HepG2 (cell line): ENCODE results near the gene DHX16. TPM values are rescaled to one million over a fixed set of nuclear protein-coding genes. Genes with fewer than 3 reads are reported as not detected.

Source experiments
- GTF3A ChIP-seq: sonication (generic); formaldehyde crosslinking; conservative IDR thresholded peaks from 2 replicates; pipeline ENCODE4 v1.4.0; 2020; ENCODE audit warnings: mild to moderate bottlenecking, missing genetic modification reagents
- HDAC6 ChIP-seq: fragments of 200-600 bp; sonication (generic); IDR thresholded peaks from 2 replicates; pipeline ENCODE4 v1.7.0; 2017; ENCODE audit warnings: mild to moderate bottlenecking, antibody characterized with exemption, low read length, low read depth
- PLRG1 ChIP-seq: fragments of 450-650 bp; conservative IDR thresholded peaks from 2 replicates; pipeline ENCODE4 v1.6.1; 2016
- REST ChIP-seq, 2 experiments: IDR thresholded peaks; 2 replicates each; pipeline ENCODE4 v1.6.1; 2011 to 2012; ENCODE audit warnings: low read length in 2 of 2, borderline replicate concordance in 1 of 2, low read depth in 1 of 2, mild to moderate bottlenecking in 1 of 2, moderate library complexity in 1 of 2
- SP4 ChIP-seq: sonication (generic); formaldehyde crosslinking; IDR thresholded peaks from 2 replicates; pipeline ENCODE4 v1.8.1; 2023; ENCODE audit warnings: mild to moderate bottlenecking, missing genetic modification reagents
- SSRP1 ChIP-seq: IDR thresholded peaks from 2 replicates; pipeline ENCODE4 v1.6.1; 2016; ENCODE audit warnings: control low read depth
- TFE3 ChIP-seq: IDR thresholded peaks from 2 replicates; pipeline ENCODE4 v1.6.1; 2016
- ZMYM4 ChIP-seq: sonication (generic); formaldehyde crosslinking; IDR thresholded peaks from 2 replicates; pipeline ENCODE4 v1.8.1; 2023; ENCODE audit warnings: mild to moderate bottlenecking, missing genetic modification reagents
- ZNF180 ChIP-seq: sonication (generic); formaldehyde crosslinking; IDR thresholded peaks from 2 replicates; pipeline ENCODE4 v1.4.0; 2020; ENCODE audit warnings: low read depth, missing genetic modification reagents, borderline replicate concordance
- ZNF431 ChIP-seq: sonication (generic); formaldehyde crosslinking; IDR thresholded peaks from 2 replicates; pipeline ENCODE4 v1.9.0; 2022; ENCODE audit warnings: missing genetic modification reagents, low read depth, mild to moderate bottlenecking, borderline replicate concordance
- ZNF460 ChIP-seq: sonication (generic); formaldehyde crosslinking; IDR thresholded peaks from 2 replicates; pipeline ENCODE4 v1.5.1; 2020; ENCODE audit warnings: missing genetic modification reagents, mild to moderate bottlenecking, borderline replicate concordance
- polyA plus RNA-seq, 8 experiments: library from polyadenylated mRNA; depleted of rRNA in 3 of 8; stranded (reverse) in 7 of 8; unstranded in 1 of 8; fragments of >200 nt; fragmentation: Illumina TruSeq in 4 of 8; extraction: Trizol in 4 of 8; gene quantifications; 2 replicates each; pipeline versions ENCODE4 v1.2.1 to v1.2.3, GENCODE V29; 2011 to 2016; ENCODE audit warnings: low read depth in 4 of 8, missing spikeins in 1 of 8, mixed read lengths in 1 of 8; ENCODE audit not compliant: insufficient read depth in 1 of 8
- total RNA-seq, 5 experiments: library from RNA; depleted of rRNA; stranded (reverse); fragments of >200 nt; fragmentation: Illumina TruSeq; extraction: Trizol; gene quantifications; 2 replicates each; pipeline ENCODE4 v1.2.3, GENCODE V29; 2016; ENCODE audit warnings: low read depth in 1 of 5
- TF ChIP-seq, protein P1 (sequence below), 2 experiments: fragments of 450-650 bp in 1 of 2; sonication (generic) in 1 of 2; formaldehyde crosslinking in 1 of 2; IDR thresholded peaks; 2 replicates each; pipeline versions ENCODE4 v1.6.1 to v1.8.0; 2016 to 2022; ENCODE audit warnings: antibody characterized with exemption in 1 of 2, mild to moderate bottlenecking in 1 of 2, missing genetic modification reagents in 1 of 2
- TF ChIP-seq, protein P2 (sequence below): fragments of 450-650 bp; IDR thresholded peaks from 2 replicates; pipeline ENCODE4 v1.6.1; 2017

The DHX16 gene
- total and polyA plus RNA-seq, 2 of the 13 experiments (the other 11 are each of a cell fraction or from before 2014, with no cell fraction given), result 57.0 to 58.5 TPM

DNA sequence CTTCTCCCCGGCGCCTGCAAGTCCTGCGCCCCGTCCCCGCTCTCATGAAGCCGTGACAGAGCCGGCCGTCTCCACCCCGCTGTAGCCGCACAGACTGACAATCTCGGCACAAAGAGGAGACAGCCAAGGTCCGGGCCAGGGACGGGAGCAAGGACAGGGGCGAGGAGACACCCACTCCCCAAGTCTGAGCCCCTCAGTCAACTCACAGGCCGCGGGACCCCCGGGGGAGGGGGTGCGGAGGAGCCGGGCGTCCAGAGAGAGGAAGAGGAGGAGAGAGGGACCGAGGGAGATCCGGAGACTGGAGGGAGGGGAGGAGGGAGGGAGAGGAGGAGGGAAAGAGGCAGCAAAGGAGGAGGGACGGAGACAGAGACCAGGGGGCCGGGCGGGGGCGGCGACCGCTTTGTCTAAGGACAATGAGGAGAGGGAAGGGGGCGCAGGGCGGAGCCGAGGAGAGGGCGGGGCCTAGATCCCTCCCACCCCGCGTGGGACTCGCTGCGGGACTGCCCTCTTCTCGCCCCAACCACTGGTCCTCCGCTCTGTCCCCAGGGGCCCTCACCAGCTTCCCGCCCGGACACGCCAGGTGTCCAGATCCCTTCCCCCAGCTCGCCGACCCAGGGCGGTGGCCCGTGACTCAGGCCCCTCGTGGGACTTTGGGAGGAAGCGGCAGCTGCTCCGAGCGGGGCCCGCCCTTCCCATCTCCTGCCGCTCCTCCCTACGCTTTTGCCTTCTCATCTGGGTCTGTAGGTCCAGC lies 14.3 kb upstream of the DHX16 start (continued):
- TF ChIP-seq, protein P1, sequence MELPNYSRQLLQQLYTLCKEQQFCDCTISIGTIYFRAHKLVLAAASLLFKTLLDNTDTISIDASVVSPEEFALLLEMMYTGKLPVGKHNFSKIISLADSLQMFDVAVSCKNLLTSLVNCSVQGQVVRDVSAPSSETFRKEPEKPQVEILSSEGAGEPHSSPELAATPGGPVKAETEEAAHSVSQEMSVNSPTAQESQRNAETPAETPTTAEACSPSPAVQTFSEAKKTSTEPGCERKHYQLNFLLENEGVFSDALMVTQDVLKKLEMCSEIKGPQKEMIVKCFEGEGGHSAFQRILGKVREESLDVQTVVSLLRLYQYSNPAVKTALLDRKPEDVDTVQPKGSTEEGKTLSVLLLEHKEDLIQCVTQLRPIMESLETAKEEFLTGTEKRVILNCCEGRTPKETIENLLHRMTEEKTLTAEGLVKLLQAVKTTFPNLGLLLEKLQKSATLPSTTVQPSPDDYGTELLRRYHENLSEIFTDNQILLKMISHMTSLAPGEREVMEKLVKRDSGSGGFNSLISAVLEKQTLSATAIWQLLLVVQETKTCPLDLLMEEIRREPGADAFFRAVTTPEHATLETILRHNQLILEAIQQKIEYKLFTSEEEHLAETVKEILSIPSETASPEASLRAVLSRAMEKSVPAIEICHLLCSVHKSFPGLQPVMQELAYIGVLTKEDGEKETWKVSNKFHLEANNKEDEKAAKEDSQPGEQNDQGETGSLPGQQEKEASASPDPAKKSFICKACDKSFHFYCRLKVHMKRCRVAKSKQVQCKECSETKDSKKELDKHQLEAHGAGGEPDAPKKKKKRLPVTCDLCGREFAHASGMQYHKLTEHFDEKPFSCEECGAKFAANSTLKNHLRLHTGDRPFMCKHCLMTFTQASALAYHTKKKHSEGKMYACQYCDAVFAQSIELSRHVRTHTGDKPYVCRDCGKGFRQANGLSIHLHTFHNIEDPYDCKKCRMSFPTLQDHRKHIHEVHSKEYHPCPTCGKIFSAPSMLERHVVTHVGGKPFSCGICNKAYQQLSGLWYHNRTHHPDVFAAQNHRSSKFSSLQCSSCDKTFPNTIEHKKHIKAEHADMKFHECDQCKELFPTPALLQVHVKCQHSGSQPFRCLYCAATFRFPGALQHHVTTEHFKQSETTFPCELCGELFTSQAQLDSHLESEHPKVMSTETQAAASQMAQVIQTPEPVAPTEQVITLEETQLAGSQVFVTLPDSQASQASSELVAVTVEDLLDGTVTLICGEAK (IDR thresholded peaks at IDR 0.05), result no peak
- TF ChIP-seq, protein P1 (CRISPR knock-in tag; IDR thresholded peaks at IDR 0.05), result no peak
- no peak for TF ChIP-seq HDAC6
- TF ChIP-seq REST (IDR thresholded peaks at IDR 0.05; ENCODE audit: borderline replicate concordance in 1 of 2, low read depth in 1 of 2, low read length in 2 of 2), result no peak
- no peak for TF ChIP-seq ZNF180 (CRISPR knock-in tag)
- TF ChIP-seq, protein P2, sequence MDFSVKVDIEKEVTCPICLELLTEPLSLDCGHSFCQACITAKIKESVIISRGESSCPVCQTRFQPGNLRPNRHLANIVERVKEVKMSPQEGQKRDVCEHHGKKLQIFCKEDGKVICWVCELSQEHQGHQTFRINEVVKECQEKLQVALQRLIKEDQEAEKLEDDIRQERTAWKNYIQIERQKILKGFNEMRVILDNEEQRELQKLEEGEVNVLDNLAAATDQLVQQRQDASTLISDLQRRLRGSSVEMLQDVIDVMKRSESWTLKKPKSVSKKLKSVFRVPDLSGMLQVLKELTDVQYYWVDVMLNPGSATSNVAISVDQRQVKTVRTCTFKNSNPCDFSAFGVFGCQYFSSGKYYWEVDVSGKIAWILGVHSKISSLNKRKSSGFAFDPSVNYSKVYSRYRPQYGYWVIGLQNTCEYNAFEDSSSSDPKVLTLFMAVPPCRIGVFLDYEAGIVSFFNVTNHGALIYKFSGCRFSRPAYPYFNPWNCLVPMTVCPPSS, result no peak
- peak; percentile 58 for TF ChIP-seq SP4 (CRISPR knock-in tag)
- no peak for TF ChIP-seq GTF3A (CRISPR knock-in tag)
- TF ChIP-seq SSRP1 (CRISPR knock-in tag), result no peak
- 0 out of 2 replicates have a peak, but pooled peaks have one; percentile 36 for TF ChIP-seq ZNF431 (CRISPR knock-in tag)
- no peak for TF ChIP-seq PLRG1
- no peak; the same call in 1 of the 2 replicates for TF ChIP-seq TFE3 (CRISPR knock-in tag)
- TF ChIP-seq ZNF460 (CRISPR knock-in tag), result no peak
- no peak for TF ChIP-seq ZMYM4 (CRISPR knock-in tag)
